GM23248 (cell line): ENCODE measurements around the gene FGFR2. TPM values are rescaled to one million over a fixed set of nuclear protein-coding genes. Genes with fewer than 3 reads are reported as not detected.

Experiments used
- DNase-seq: peaks from one replicate; pipeline ENCODE4 v3.0.0-alpha.2; 2015
- H2AFZ ChIP-seq: fragments of 200-600 bp; sonication (generic); 2 replicates; pipeline ENCODE4 v1.6.1; 2016; ENCODE audit warnings: antibody characterized with exemption
- H3F3A ChIP-seq: fragments of 200-600 bp; sonication (generic); 2 replicates; pipeline ENCODE4 v1.6.1; 2016; ENCODE audit warnings: mild to moderate bottlenecking, antibody characterized with exemption, mixed run types; ENCODE audit not compliant: insufficient read depth
- H3K27ac ChIP-seq: fragments of 200-600 bp; sonication (generic); 2 replicates; pipeline ENCODE4 v1.5.1; 2016; ENCODE audit warnings: mild to moderate bottlenecking
- H3K27me3 ChIP-seq: fragments of 200-600 bp; sonication (generic); replicated peaks from 2 replicates; pipeline ENCODE4 v1.6.1; 2016; ENCODE audit warnings: mild to moderate bottlenecking; ENCODE audit not compliant: insufficient read depth
- H3K36me3 ChIP-seq: fragments of 200-600 bp; sonication (generic); 2 replicates; pipeline ENCODE4 v1.6.1; 2016; ENCODE audit warnings: low read depth, mild to moderate bottlenecking
- H3K4me1 ChIP-seq: fragments of 200-600 bp; sonication (generic); 2 replicates; pipeline ENCODE4 v1.6.1; 2016; ENCODE audit warnings: mild to moderate bottlenecking; ENCODE audit not compliant: insufficient read depth
- H3K4me2 ChIP-seq: fragments of 200-600 bp; sonication (generic); one replicate; pipeline ENCODE4 v1.6.1; 2016; ENCODE audit warnings: mild to moderate bottlenecking; ENCODE audit not compliant: unreplicated experiment
- H3K4me3 ChIP-seq: fragments of 200-600 bp; sonication (generic); 2 replicates; pipeline ENCODE4 v1.5.1; 2016; ENCODE audit warnings: mild to moderate bottlenecking
- H3K79me2 ChIP-seq: fragments of 200-600 bp; sonication (generic); 2 replicates; pipeline ENCODE4 v1.6.1; 2016; ENCODE audit warnings: mild to moderate bottlenecking; ENCODE audit not compliant: insufficient read depth
- H3K9ac ChIP-seq: fragments of 200-600 bp; sonication (generic); 2 replicates; pipeline ENCODE4 v1.6.1; 2016; ENCODE audit warnings: mild to moderate bottlenecking
- H3K9me2 ChIP-seq: fragments of 200-600 bp; sonication (generic); 2 replicates; pipeline ENCODE4 v1.6.1; 2016; ENCODE audit warnings: mixed run types, mild to moderate bottlenecking, moderate library complexity; ENCODE audit not compliant: insufficient read depth
- H3K9me3 ChIP-seq: fragments of 200-600 bp; sonication (generic); one replicate; pipeline ENCODE4 v1.6.1; 2017; ENCODE audit warnings: low read depth
- H4K20me1 ChIP-seq: fragments of 200-600 bp; sonication (generic); 2 replicates; pipeline ENCODE4 v1.6.0; 2016; ENCODE audit not compliant: insufficient read depth
- EZH2 ChIP-seq: fragments of 200-600 bp; sonication (generic); IDR thresholded peaks from 2 replicates; pipeline ENCODE4 v1.6.1; 2018; ENCODE audit warnings: antibody characterized with exemption, mild to moderate bottlenecking; ENCODE audit not compliant: insufficient read depth, poor library complexity, severe bottlenecking
- EZH2phosphoT487 ChIP-seq: fragments of 200-600 bp; sonication (generic); IDR thresholded peaks from 2 replicates; pipeline ENCODE4 v1.6.1; 2018; ENCODE audit warnings: antibody characterized with exemption, moderate library complexity, mild to moderate bottlenecking, low read depth; ENCODE audit not compliant: insufficient read depth
- WGBS, 2 experiments: methylation state at CpG; one replicate each; pipeline ENCODE4 v1.1.6; 2015 to 2017; ENCODE audit warnings: low lambda C conversion rate in 2 of 2, low coverage in 1 of 2; ENCODE audit errors: missing lambda C conversion rate in 2 of 2; 5-methylcytosine and 5-hydroxymethylcytosine counted together
- in situ Hi-C: fragments of 300-500 bp; cut with MboI; formaldehyde crosslinking; loops from 2 replicates; pipeline ENCODE4 v1.15.0; 2020
- polyA plus RNA-seq: library from polyadenylated mRNA; unstranded; fragments of >200 nt; fragmentation: Nextera tagmentation; extraction: Ambion mirVana; gene quantifications from 2 replicates; pipeline ENCODE4 v1.2.1, GENCODE V29; 2016
- total RNA-seq: library from RNA; depleted of rRNA; stranded (reverse); fragments of >200 nt; shearing (Covaris generic); gene quantifications from 2 replicates; pipeline ENCODE4 v1.2.3, GENCODE V29; 2014

The FGFR2 gene
- total and polyA plus RNA-seq, 2 experiments from 2014 or later = 0.15 TPM; not detected in 1

GRCh38 chr10:121553511-121554264 lies 44.6 kb downstream of the FGFR2 start:
- no peaks in the 10 kb centered on the region for H3K36me3 ChIP-seq
- H3K4me1 ChIP-seq = no peaks in the 10 kb centered on the region
- no peaks in the 10 kb centered on the region for H3K9me3 ChIP-seq
- H3K27ac ChIP-seq = no peak overlapping the region
- H3K9ac ChIP-seq = no peak overlapping the region
- DNase-seq = no peak
- 50 to 55% methylated on average over 8 of the region's 8 CpGs for WGBS, 2 experiments
- no peak overlapping the region for H2AFZ ChIP-seq
- no peaks in the 10 kb centered on the region for H3F3A ChIP-seq
- H4K20me1 ChIP-seq = no peaks in the 10 kb centered on the region
- no peaks in the 10 kb centered on the region for H3K27me3 ChIP-seq
- H3K4me2 ChIP-seq = no peak overlapping the region
- no peaks in the 10 kb centered on the region for H3K9me2 ChIP-seq
- in situ Hi-C loops = no loop called here
- H3K4me3 ChIP-seq = no peak overlapping the region
- TF ChIP-seq EZH2 (no peak), EZH2phosphoT487 (no peak)
- H3K79me2 ChIP-seq = no peaks in the 10 kb centered on the region

GRCh38 chr10:121552746-121553145 lies 45.5 kb downstream of the FGFR2 start:
- no peaks in the 10 kb centered on the region for H3K79me2 ChIP-seq
- TF ChIP-seq EZH2 (no peak), EZH2phosphoT487 (no peak)
- no peak overlapping the region for H3K9ac ChIP-seq
- no peaks in the 10 kb centered on the region for H3F3A ChIP-seq
- no peaks in the 10 kb centered on the region for H3K27me3 ChIP-seq
- H3K4me1 ChIP-seq = no peaks in the 10 kb centered on the region
- 28 to 49% methylated on average over 4 of the region's 4 CpGs for WGBS, 2 experiments
- H4K20me1 ChIP-seq = no peaks in the 10 kb centered on the region
- in situ Hi-C loops = no loop called here
- H3K4me2 ChIP-seq = no peak overlapping the region
- no peaks in the 10 kb centered on the region for H3K9me3 ChIP-seq
- H3K9me2 ChIP-seq = no peaks in the 10 kb centered on the region
- no peaks in the 10 kb centered on the region for H3K36me3 ChIP-seq
- no peak for DNase-seq
- H3K4me3 ChIP-seq = no peak overlapping the region
- no peak overlapping the region for H2AFZ ChIP-seq
- no peak overlapping the region for H3K27ac ChIP-seq

DNA sequence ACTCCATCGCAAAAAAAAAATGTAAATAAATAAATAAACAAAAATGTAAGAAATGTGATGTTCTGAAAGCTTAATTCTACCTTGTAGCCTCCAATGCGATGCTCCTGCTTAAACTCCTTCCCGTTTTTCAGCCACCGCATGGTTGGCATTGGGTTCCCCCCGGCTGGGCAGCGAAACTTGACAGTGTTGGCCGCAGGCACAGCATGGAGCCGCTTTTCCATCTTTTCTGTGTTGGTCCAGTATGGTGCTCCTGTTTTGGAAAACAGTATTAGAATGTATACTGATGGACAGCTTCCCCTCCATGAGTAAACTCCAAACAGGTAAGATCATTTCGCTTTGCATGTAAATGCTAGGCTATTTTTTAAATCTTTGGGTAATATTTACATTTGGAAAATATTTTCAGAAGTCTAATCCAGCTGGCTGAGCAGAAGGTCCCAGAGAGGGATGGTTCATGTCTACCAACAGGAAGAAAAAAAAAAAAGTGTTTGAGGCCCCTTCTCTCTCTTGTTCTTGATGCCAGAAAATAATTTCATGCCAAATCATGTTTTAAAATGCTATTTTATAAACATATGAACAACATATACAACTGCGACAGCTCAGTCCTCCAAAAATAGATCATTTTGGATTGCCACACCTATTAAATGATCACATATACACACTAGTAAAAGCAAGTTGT lies 46.9 kb downstream of the FGFR2 start:
- Histone ChIP-seq H3K36me3 (no peaks in the 10 kb centered on the region), H3K27ac (no peak overlapping the region), H3K27me3 (no peaks in the 10 kb centered on the region), H3K79me2 (no peaks in the 10 kb centered on the region), H4K20me1 (no peaks in the 10 kb centered on the region), H3K9me2 (no peaks in the 10 kb centered on the region), H2AFZ (no peak overlapping the region), H3K4me2 (no peak overlapping the region), H3F3A (no peaks in the 10 kb centered on the region), H3K9ac (no peak overlapping the region), H3K9me3 (no peaks in the 10 kb centered on the region), H3K4me1 (no peaks in the 10 kb centered on the region), H3K4me3 (no peak overlapping the region)
- TF ChIP-seq EZH2phosphoT487 = no peak
- no peak for TF ChIP-seq EZH2
- 60 to 65% methylated on average over 10 of the region's 10 CpGs for WGBS, 2 experiments
- DNase-seq = no peak
- in situ Hi-C loops = no loop called here

DNA sequence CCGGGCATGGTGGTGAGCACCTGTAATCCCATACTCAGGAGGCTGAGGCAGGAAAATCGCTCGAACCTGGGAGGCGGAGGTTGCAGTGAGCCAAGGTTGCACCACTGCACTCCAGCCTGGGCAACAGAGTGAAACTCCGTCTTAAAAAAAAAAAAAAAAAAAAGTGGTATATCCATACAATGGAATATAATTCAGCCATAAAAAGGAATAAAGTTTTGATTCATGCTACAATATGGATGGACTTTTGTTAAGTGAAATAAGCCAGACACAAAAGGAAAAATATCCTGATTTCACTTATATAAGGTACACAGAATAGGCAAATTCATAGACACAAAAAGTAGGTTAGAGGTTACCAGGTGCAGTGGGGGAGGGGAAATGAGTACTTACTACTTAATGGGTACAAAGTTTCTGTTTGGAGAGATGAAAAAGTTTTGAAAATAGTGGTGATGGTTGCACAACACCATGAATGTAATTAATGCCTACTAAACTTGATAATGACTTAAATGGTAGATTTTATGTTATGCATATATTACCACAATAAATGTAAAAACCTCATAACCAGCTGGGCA lies 53.9 kb downstream of the FGFR2 start:
- Histone ChIP-seq H3K79me2 (no peaks in the 10 kb centered on the region), H2AFZ (no peak overlapping the region), H3K9ac (no peak overlapping the region), H3K4me3 (no peak overlapping the region), H3K36me3 (no peaks in the 10 kb centered on the region), H3F3A (no peaks in the 10 kb centered on the region), H3K4me1 (no peaks in the 10 kb centered on the region), H3K27me3 (no peaks in the 10 kb centered on the region), H3K4me2 (no peak overlapping the region), H4K20me1 (no peaks in the 10 kb centered on the region), H3K9me2 (no peaks in the 10 kb centered on the region), H3K27ac (no peak overlapping the region), H3K9me3 (no peaks in the 10 kb centered on the region)
- WGBS, 2 experiments = 68 to 75% methylated on average over 5 of the region's 5 CpGs
- TF ChIP-seq EZH2phosphoT487 = no peak
- no peak for TF ChIP-seq EZH2
- in situ Hi-C loops = no loop called here
- DNase-seq = no peak
